ENCODE results near the gene HNRNPA1L2.

HNRNPA1L2 gene

DNA sequence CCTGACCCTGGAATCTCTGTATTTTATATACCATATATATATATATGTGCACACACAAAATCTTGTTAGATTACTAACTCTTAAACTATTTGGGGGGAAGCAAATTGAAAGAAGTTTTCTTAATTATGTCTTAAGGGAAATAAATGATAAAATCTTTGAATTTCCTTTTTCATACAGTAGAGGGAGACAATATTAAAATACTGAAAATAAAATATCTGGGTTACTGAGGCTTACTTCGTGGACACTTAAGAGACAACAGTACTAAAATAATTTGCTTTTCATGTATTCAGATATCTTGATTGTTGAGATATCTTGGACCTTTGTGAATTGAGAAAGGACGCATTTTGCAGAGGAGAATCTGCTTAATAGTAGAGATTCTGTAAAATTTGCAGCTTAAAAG is 27.4 kb downstream of the HNRNPA1L2 start:
- Histone ChIP-seq H3K9me3 (ENCODE audit: control insufficient read depth, insufficient read depth, low read length) (no peaks in the 10 kb centered on the region), H3K36me3 (ENCODE audit: control insufficient read depth, low read length) (peaks cover 90% of the 10 kb centered on the region), H3K4me1 (ENCODE audit: control insufficient read depth, low read length) (no peaks in the 10 kb centered on the region), H3K79me2 (ENCODE audit: control insufficient read depth, low read length) (peaks cover 35% of the 10 kb centered on the region), H3K27ac (ENCODE audit: low read depth, low read length) (no peak overlapping the region), H3K4me2 (ENCODE audit: low read length) (no peak overlapping the region), H3F3A (ENCODE audit: control insufficient read depth, insufficient read depth) (peaks cover 3% of the 10 kb centered on the region; the same call in 1 of the 2 replicates), H4K20me1 (ENCODE audit: control insufficient read depth, insufficient read depth, low read depth, low read length) (no peaks in the 10 kb centered on the region), H3K27me3 (ENCODE audit: control insufficient read depth, low read length) (no peaks in the 10 kb centered on the region), H3K9me2 (replicated peaks; ENCODE audit: control insufficient read depth, low read length) (no peaks in the 10 kb centered on the region), H3K4me3 (ENCODE audit: low read length) (no peak overlapping the region)
- TF ChIP-seq EZH2phosphoT487 (IDR thresholded peaks at IDR 0.05; ENCODE audit: borderline replicate concordance, low read length) = no peak
- TF ChIP-seq, protein P1, sequence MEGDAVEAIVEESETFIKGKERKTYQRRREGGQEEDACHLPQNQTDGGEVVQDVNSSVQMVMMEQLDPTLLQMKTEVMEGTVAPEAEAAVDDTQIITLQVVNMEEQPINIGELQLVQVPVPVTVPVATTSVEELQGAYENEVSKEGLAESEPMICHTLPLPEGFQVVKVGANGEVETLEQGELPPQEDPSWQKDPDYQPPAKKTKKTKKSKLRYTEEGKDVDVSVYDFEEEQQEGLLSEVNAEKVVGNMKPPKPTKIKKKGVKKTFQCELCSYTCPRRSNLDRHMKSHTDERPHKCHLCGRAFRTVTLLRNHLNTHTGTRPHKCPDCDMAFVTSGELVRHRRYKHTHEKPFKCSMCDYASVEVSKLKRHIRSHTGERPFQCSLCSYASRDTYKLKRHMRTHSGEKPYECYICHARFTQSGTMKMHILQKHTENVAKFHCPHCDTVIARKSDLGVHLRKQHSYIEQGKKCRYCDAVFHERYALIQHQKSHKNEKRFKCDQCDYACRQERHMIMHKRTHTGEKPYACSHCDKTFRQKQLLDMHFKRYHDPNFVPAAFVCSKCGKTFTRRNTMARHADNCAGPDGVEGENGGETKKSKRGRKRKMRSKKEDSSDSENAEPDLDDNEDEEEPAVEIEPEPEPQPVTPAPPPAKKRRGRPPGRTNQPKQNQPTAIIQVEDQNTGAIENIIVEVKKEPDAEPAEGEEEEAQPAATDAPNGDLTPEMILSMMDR (IDR thresholded peaks at IDR 0.05; ENCODE audit: low read depth, low read length, poor library complexity, severe bottlenecking) = no peak

DNA sequence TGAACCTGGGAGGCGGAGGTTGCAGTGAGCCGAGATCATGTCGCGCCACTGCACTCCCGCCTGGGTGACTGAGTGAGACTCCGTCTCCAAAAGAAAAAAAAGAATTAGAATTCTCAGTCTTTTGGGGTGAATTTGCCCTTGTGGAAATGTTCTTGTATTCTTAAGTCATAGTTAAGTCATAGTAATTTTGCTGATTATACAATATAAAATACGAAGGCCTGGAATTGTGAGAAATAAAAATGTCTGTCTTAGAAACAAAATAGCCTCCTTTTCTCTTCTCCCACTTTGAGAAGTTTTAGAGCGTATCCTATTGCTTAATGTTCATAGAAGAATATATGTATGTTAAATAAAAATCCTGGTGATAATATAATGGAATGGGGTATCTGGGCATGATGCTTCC is 28.5 kb downstream of the HNRNPA1L2 start:
- H3K79me2 ChIP-seq (ENCODE audit: control insufficient read depth, low read length) = peaks cover 35% of the 10 kb centered on the region
- no peaks in the 10 kb centered on the region for H3K27me3 ChIP-seq (ENCODE audit: control insufficient read depth, low read length)
- H3K9me2 ChIP-seq (replicated peaks; ENCODE audit: control insufficient read depth, low read length) = no peaks in the 10 kb centered on the region
- H3K36me3 ChIP-seq (ENCODE audit: control insufficient read depth, low read length) = peaks cover 90% of the 10 kb centered on the region
- peaks cover 3% of the 10 kb centered on the region; the same call in 1 of the 2 replicates for H3F3A ChIP-seq (ENCODE audit: control insufficient read depth, insufficient read depth)
- H3K27ac ChIP-seq (ENCODE audit: low read depth, low read length) = no peak overlapping the region
- no peak overlapping the region for H3K4me2 ChIP-seq (ENCODE audit: low read length)
- H3K4me1 ChIP-seq (ENCODE audit: control insufficient read depth, low read length) = no peaks in the 10 kb centered on the region
- no peaks in the 10 kb centered on the region for H3K9me3 ChIP-seq (ENCODE audit: control insufficient read depth, insufficient read depth, low read length)
- no peak overlapping the region for H3K4me3 ChIP-seq (ENCODE audit: low read length)
- TF ChIP-seq, protein P1 (IDR thresholded peaks at IDR 0.05; ENCODE audit: low read depth, low read length, poor library complexity, severe bottlenecking) = no peak
- TF ChIP-seq EZH2phosphoT487 (IDR thresholded peaks at IDR 0.05; ENCODE audit: borderline replicate concordance, low read length) = no peak
- H4K20me1 ChIP-seq (ENCODE audit: control insufficient read depth, insufficient read depth, low read depth, low read length) = no peaks in the 10 kb centered on the region

DNA sequence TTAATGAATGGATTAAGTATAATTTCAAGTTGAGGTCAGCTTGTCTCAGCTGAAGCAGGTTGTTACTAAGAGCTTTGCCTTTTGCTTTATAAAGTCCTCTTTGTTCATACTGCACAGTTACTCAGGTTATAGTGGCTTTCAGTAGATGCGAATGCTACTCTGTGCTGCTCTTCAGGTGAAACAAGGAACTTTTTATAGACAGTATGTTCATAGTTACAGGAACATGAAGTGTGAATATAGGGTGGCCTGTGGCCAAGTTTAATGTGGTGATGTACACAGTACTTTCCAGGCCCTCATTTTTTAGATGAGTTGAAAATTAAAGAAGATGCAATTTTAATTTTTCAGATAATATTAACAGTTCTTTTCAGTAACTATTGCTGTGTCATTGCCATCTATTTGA is 31.2 kb downstream of the HNRNPA1L2 start:
- H3K27ac ChIP-seq (ENCODE audit: low read depth, low read length) = no peak overlapping the region
- peaks cover 89% of the 10 kb centered on the region for H3K36me3 ChIP-seq (ENCODE audit: control insufficient read depth, low read length)

More for the DNA sequence above, 31.2 kb downstream of the HNRNPA1L2 start:
- no peak overlapping the region for H3K4me3 ChIP-seq (ENCODE audit: low read length)
- TF ChIP-seq, protein P1 (IDR thresholded peaks at IDR 0.05; ENCODE audit: low read depth, low read length, poor library complexity, severe bottlenecking) = no peak
- TF ChIP-seq EZH2phosphoT487 (IDR thresholded peaks at IDR 0.05; ENCODE audit: borderline replicate concordance, low read length) = no peak
- H3K27me3 ChIP-seq (ENCODE audit: control insufficient read depth, low read length) = no peaks in the 10 kb centered on the region
- H4K20me1 ChIP-seq (ENCODE audit: control insufficient read depth, insufficient read depth, low read depth, low read length) = no peaks in the 10 kb centered on the region
- no peaks in the 10 kb centered on the region for H3K4me1 ChIP-seq (ENCODE audit: control insufficient read depth, low read length)
- H3K9me2 ChIP-seq (replicated peaks; ENCODE audit: control insufficient read depth, low read length) = no peaks in the 10 kb centered on the region
- H3K79me2 ChIP-seq (ENCODE audit: control insufficient read depth, low read length) = peaks cover 36% of the 10 kb centered on the region
- peaks cover 3% of the 10 kb centered on the region; the same call in 1 of the 2 replicates for H3F3A ChIP-seq (ENCODE audit: control insufficient read depth, insufficient read depth)
- H3K9me3 ChIP-seq (ENCODE audit: control insufficient read depth, insufficient read depth, low read length) = no peaks in the 10 kb centered on the region
- H3K4me2 ChIP-seq (ENCODE audit: low read length) = no peak overlapping the region
